ENCODE results near the gene UBE2D1.

DNA sequence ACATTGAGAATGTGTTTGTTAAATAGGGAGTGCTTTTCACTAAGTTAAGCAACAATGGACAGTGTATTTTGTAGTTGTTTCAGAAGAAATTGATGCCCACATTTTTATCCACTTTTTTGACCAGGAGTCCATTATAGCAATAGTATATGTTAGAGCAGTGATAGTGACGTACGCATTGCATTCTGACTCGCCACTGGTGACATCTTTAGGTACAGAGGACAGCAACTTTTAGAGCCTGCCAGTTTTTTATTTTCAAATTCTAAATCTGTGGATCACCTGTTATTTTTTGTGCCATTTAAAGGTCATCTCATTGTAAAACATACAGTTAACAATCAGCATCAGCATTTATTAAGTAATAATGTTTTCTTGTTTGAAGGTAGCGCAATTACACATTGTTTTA is 1.4 kb downstream of the UBE2D1 start:
- TF ChIP-seq, protein P1, sequence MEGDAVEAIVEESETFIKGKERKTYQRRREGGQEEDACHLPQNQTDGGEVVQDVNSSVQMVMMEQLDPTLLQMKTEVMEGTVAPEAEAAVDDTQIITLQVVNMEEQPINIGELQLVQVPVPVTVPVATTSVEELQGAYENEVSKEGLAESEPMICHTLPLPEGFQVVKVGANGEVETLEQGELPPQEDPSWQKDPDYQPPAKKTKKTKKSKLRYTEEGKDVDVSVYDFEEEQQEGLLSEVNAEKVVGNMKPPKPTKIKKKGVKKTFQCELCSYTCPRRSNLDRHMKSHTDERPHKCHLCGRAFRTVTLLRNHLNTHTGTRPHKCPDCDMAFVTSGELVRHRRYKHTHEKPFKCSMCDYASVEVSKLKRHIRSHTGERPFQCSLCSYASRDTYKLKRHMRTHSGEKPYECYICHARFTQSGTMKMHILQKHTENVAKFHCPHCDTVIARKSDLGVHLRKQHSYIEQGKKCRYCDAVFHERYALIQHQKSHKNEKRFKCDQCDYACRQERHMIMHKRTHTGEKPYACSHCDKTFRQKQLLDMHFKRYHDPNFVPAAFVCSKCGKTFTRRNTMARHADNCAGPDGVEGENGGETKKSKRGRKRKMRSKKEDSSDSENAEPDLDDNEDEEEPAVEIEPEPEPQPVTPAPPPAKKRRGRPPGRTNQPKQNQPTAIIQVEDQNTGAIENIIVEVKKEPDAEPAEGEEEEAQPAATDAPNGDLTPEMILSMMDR (IDR thresholded peaks at IDR 0.05; ENCODE audit: extremely low read depth in 1 of 2, insufficient read depth in 1 of 2, low read depth in 1 of 2, low read length in 2 of 2) = no peak
- TF ChIP-seq POLR2A (IDR thresholded peaks at IDR 0.05; ENCODE audit: low read depth, low read length) (no peak), GATA2 (IDR thresholded peaks at IDR 0.05; ENCODE audit: insufficient read depth, insufficient read length, low read depth, low read length) (no peak), EZH2 (IDR thresholded peaks at IDR 0.05; ENCODE audit: borderline replicate concordance, low read depth, low read length, severe bottlenecking) (no peak), JUN (IDR thresholded peaks at IDR 0.05; ENCODE audit: borderline replicate concordance, insufficient read depth, insufficient read length, low read depth) (no peak), FOS (IDR thresholded peaks at IDR 0.05; ENCODE audit: borderline replicate concordance, insufficient read depth, low read length) (no peak), POLR2AphosphoS5 (IDR thresholded peaks at IDR 0.05; ENCODE audit: insufficient read depth, low read depth, low read length) (no peak)
- TF ChIP-seq, protein P2, sequence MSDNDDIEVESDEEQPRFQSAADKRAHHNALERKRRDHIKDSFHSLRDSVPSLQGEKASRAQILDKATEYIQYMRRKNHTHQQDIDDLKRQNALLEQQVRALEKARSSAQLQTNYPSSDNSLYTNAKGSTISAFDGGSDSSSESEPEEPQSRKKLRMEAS (IDR thresholded peaks at IDR 0.05; ENCODE audit: insufficient read depth, insufficient read length) = no peak
